GDM1 (cell line): ENCODE results near the gene F10.

Experiments
- DNase-seq: peaks from one replicate; lab custom pipeline; 2025; lab: John Stamatoyannopoulos, UW

The F10 gene

GRCh38 chr13:113086991-113087922 lies 35.3 kb upstream of the F10 start:
- no peak for DNase-seq

DNA sequence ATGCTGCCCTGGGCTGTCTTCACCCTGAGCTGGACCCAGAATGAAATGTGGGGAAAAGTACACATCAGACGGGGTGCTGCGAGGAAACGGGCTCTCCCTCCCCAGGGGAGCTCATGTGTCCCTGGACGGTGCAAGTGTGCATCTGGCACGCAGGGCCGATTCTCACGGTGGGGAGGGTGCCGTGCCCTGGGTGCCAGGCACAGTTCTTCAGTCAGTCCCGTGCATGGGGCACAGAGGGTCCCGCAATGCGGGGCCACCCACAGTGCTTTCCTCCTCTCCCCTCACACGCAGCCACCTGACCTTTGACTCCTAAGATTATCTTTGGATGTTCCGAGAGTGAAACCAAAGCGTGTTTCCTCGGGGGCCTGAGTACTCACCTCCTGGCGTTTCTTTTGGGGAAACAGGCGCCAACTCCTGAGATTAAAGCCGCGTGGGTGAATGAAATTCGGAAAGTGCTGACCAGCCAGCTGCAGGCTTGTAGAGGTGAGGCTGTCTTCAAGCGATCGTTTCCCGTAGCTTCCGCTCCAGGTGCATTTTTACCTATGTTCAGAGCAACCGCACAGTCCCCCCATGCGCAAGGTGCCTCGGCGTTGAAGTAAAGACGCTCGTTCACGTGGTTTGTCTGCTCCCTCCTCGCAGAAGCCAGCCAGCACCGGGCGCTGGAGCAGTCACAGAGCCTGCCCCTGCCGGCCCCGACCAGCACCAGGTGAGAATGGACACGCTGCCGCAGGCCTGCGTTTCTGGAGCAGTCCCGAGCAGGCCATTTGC lies 34.5 kb upstream of the F10 start:
- no peak for DNase-seq

- DNase-seq: no peak
Measured at GRCh38 chr13:113088691-113089020, 33.9 kb upstream of the F10 start.

DNA sequence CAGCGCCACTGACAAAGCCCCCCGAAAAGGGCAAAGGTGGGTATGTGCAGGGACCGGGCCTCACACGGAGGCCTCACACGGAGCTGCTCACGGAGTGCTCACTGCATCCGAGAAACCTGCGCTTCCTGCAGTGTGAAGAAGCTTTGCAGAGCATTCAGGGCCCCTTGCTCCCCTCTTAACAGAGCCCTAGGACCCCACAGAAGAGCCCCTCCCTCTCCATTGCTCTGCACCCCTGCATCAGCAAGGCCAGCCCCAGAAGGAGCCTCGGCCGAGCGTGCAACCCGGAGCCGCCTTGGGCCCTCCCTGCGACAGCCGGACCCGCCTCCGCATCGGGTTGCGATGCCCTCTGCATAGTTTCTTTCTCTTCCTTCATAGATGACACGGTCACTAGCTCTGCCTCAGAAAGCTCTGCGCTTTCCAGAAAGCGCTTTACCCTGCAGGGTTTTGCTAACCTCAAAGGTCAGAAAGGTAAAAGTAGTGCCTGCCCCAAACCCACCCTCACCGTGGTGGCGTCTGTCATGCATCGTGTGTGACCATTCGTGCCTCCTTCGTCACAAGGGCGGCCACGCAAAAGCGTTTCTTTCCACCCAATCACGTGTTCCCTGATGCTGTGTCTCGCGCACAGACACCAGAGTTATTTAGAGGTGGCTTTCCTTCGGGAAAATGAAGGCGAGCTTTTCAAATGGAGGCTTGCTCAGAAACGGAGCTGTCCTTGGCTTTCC lies 32.7 kb upstream of the F10 start:
- no peak for DNase-seq

DNA sequence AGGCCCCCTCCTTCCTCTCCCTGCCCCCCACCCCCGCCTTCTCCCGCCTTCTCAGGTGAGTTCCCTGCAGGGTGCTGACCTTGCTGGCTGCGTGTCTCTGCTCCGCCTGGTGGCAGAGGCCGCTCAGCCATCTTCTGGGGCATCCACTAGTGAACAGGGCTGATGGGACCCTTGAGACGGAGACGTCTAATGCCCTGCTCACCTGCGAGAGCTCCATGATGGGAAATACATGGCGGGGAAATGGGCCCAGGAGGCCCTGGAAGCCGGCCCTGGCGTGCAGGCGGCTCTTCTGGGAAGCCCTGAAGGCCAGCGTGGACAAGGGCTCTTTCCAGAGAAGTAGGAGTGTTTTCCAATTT lies 32.2 kb upstream of the F10 start:
- DNase-seq: no peak

GRCh38 chr13:113090806-113091205 lies 31.8 kb upstream of the F10 start:
- no peak for DNase-seq

DNA sequence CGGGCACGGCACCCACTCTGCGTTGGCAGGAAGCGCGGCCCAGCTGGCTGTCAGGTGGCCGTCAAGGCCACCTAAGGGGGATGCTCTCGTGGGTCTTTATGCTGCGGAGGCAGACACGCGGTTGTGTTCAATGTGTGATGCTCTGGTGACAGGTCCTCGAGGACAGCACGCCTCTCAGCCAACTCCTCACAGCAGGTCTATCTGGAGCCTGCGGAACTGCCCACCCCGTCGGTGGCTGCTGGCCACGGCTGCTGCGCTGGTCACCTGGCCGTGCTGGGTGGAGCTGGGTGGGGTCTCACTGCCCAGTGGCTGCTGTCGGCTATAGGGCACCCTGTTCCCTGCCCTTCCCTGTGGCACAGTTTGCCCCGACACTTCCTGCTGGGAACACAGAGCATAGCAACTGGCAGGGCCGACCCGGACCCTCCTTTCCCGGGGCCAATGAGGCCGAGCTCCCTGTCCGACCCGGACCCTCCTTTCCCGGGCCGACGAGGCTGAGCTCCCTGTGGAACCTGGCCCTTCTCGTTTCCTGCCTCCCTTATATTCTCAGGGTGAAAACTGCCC lies 31.3 kb upstream of the F10 start:
- no peak for DNase-seq

DNA sequence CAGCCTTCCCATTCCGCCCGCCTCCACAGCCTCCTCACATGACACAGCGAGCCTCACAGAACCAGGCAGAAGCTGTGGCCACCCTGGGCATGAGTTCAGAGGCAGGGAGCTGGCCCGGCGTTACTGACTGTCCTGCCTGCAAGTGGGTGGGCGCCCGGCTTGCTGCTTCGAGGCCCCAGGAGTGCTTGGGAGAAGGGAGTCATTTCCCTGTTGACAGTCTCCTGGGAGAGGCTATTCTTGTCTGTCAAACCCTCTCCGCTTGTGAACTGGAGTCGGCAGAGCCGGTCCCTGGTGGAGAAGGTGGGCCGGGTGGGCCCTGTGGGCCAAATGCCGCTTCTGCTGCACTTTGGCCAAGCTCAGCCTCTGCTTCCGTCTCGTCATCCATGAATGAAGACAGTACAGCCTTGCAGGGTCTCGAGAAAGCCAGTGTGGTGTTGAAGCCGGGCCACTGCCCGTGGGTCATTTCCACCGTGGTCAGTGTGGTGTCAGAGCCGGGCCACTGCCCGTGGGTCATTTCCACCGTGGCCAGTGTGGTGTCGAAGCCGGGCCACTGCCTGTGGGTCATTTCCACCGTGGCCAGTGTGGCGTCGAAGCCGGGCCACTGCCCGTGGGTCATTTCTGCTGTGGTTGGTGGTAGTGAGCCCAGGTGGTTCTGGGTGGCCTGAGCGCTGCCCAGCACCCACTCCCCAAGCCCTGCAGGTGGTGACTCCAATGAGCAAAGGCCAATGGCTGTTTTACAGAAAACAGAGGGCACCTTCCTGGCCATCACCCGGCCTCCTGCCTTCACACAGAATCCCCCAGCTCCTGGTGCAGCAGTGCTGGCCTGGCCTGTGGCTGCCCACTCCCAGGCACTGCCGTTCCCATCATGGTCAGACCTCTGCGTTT lies 30.5 kb upstream of the F10 start:
- DNase-seq: no peak

DNA sequence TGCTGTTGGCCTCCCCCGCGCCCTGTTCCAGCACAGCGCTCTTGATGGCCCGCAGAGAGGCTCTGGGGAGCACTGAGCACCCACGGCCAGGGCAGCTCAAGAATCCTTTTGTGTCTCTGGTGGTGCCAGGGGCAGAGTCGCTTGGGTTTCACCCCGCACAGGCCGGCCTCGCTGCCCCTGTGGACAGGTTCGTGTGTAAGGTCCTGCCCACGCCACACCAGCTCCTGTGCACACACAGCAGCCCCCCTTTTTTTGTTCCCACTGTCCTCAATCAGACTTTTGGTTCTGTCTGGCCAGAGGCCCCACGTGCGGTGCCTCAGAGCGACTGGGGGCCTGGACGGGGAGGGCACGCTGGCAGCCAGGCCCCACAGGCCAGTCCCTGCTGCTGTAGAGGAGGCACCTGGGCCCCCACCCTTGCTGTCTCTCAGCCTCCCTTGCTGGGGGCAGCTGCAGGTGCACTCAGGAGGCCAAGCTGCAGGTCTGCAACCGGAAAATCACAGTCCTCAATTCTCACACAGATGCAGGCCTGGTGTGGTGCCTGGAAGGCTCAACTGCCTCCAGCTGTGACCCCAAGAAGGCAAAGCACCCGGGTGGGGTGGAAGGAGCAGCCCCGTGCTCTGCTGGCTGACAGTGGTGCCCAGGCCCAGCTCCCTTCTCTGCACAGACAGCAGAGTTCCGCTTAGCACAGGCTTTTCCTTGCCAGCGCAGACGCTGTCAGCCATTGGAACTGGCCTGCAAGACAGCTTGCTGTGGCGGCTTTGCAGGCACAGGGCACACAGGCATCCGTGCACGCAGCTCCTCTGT lies 29.6 kb upstream of the F10 start:
- no peak for DNase-seq

GRCh38 chr13:113093580-113094409 lies 28.8 kb upstream of the F10 start:
- DNase-seq: no peak

GRCh38 chr13:113094410-113094800 lies 28.2 kb upstream of the F10 start:
- DNase-seq: no peak

DNA sequence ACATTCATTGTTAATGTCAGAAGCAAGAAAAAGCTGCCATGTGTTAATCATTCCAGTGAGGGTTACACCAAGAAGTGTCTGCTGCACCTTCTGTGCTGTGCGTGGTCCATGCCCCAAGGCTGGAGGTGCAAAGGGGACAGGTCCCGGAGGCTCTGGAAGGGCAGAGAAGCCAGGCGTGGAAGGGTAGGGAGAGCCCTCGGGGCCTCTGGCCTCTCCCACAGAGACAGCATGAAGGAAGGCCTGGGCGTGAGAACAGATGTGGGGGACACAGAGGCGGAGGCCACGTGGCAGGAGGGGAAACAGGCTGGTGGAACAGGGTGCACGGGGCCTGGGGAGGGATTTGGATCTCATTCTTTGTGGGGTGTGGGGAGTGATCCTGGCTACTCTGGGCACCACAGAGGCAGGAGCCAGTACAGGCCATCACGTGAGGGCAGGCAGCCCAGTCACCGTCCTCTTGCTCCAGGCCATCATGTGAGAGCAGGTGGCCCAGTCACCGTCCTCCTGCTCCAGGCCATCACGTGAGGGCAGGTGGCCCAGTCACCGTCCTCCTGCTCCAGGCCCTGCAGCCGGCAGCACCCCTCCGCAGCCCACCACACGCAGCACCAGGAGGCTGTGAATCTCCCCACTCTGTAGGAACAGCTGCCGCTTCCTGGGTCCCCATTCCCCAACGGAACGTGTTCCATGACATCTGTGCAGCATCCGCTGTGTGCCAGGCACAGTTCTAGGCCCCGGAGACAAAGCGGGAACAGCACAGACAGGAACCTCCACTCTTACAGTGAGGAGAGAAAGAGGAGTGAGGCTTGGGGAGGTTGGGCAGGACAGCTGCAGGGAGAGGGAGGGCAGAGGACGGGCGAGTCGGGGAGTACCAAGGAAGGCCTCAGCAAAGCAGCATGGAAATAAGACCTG lies 27.2 kb upstream of the F10 start:
- no peak for DNase-seq

GRCh38 chr13:113096052-113096744 lies 26.4 kb upstream of the F10 start:
- DNase-seq: no peak

DNA sequence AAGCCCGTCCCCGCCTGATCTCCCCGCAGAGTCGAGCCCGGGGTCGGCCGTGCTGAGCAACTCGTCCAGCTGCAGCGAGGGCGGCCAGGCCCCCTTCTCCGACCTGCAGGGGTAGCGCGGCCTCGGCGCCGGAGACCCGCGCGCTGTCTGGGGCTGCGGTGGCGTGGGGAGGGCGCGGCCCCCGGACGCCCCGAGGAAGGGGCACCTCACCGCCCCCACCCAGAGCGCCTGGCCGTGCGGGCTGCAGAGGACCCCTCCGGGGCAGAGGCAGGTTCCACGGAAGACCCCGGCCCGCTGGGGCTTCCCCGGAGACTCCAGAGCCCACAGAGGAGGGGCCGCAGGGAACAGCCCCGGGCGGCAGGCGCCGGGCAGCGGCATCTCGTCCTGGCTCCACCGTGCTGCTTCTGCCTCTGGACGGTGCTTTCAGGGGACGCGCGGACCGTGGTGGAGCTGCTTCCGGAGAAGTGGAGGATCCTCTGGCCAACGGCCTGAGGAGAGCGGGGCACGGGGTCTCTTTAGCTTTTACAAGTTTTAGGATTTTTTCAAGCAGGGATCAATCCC lies 25.8 kb upstream of the F10 start:
- no peak for DNase-seq

- DNase-seq: no peak
Measured at GRCh38 chr13:113097651-113098050, 24.9 kb upstream of the F10 start.

GRCh38 chr13:113098162-113098732 lies 24.4 kb upstream of the F10 start:
- no peak for DNase-seq

DNA sequence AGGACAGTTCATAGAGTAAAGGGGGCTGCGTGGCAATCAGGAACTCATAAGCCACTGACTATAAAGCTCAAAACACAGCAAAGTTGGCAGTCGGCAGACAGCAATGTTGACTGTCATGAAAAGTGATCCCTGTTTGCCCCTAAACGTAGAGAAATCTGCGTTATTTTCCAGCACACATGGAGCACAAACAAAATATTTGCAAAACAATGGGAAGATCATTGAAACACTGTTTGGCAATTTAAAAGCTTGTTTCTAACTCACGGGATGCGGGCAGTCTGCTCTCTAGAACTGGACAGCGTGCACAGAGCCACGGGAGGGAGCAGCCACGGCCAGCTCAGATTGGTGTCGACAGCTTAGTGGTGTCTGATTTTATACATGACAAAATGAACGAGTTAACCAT lies 23.5 kb upstream of the F10 start:
- no peak for DNase-seq
